NOMO-1 treated with DMSO at 0.1 percent for 48 hours (cell line): ENCODE data around the gene FTSJ3.

Source experiments
- DNase-seq: peaks from one replicate; lab custom pipeline; 2025; ENCODE audit not compliant: unreplicated experiment; lab: John Stamatoyannopoulos, UW

FTSJ3 gene

DNA sequence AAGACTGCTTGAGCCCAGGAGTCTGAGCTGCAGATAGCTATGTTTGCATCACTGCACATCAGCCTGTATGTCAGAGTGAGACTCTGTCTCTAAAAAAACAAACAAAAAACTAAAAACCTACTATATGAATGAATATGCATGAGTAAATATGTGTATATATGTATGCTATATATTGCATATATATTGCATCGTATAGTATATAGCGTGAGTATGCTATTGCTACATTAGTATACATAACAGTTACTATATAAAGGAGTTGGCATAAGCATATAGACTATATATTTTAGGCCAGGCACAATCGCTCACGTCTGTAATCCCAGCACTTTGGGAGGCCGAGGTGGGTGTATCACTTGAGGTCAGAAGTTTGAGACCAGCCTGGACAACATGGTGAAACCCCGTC is 37.4 kb downstream of the FTSJ3 start:
- DNase-seq: no peak

DNA sequence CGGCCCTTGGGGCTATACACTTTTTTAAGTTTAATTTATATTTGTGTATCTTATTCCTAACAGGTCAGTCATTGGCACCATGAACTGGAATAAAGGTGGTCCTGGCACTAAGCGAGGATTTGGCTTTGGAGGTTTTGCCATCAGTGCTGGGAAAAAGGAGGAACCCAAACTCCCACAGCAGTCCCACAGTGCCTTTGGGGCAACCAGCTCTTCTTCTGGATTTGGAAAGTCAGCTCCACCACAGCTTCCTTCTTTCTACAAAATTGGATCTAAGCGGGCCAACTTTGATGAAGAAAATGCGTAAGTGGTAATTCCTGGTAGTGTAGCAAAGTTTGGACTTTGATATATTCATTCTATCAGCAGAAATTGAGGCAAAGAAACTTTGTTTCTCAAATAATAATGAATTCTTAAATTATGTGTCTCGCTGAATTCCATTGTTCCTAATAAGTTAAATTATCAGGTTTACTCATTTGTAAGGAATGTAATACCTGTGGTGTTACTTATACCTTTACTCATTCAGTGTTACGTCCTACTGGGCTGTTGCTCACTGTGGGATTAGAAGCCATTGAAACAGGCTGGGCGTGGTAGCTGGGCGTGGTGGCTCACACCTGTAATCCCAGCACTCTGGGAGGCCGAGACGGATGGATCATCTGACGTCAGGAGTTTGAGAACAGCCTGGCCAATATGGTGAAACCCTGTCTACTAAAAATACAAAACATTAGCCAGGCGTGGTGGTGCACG is 40.3 kb downstream of the FTSJ3 start:
- no peak for DNase-seq

DNA sequence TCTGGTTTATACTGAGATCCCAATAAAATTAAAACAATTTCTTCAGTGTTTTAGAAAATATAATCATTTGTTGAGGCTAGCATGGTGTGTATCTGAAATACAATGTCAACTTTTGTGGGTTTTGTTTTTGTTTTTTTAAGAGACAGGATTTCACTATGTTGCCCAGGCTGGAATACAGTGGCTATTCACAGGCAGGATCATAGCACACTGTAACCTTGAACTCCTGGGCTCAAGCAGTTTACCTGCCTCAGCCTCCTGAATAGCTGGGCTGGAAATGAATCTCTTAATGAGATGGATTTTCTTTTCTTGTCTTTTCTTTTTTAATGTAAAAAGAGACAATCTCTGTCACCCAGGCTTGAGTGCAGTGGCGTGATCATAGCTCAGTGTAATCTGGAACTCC is 41.3 kb downstream of the FTSJ3 start:
- no peak for DNase-seq

DNA sequence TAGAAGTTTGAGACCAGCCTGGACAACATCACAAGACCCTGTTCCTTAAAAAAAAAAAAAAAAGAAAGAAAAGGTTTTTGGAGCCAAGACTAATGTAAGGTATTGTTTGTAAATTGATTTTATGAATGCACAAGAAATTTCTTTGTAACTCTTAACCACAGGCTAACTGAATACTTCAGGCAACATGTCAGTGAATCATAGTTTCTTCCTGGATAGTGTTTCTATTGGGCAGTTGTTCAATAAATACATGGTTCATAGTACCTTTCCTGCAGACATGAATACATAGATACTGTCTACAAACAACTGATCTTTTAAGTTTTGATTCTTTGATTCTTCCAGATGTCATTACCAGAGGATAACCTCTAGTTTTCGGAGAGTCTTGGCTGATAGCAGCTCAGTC is 41.9 kb downstream of the FTSJ3 start:
- no peak for DNase-seq

DNA sequence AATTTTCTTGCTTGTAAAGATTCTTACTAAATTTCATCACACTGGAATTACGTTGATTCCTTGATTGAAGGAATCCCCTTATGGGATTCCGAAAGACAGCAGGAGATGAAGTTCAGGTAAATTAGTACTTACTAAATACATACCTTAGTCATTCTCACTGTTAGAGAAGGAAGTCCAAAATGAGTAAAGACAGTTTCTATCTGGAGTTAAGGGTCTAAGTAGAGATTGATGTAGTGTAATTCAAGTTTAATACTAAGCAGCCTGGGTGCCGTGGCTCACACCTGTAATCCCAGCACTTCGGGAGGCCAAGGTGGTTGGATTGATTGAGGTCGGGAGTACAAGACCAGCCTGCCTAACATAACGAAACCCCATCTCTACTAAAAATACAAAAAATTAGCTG is 43.9 kb downstream of the FTSJ3 start:
- DNase-seq: no peak

DNA sequence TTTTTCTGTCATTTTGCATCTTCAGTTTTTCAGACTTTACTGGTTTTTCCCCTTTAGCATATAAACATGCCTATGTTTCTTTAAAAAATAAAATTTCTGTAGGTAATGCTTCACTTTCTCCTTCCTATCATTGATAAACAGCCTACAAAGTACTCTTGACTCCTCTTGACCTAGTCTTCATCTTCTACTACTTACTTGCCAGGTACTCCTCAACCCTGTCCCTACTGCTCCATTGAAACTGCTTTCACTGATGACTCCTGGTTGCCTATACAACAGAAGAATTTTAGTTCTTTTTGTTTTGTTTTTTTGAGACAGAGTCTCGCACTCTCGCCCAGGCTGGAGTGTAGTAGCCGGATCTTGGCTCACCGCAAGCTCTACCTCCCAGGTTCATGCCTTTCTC is 46.5 kb downstream of the FTSJ3 start:
- DNase-seq: no peak

DNA sequence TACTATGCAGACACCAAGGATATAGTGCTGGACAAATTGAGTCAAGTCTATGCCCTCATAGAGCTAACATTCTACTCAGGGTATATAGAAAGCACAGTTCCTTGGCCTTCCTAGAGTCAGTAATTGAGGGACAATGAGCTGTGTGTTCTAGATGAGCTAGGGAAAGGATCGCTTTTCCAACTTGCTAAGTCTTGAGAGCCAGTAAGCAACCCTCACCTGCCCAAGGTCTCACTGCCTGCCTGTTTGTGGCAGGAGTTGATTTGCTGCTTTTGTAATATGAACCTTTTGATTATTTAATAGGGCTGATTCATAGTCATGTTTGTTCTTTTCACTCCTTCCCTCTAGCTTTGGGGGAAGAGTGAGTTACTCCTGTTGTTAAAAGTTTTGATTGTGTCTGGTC is 47.0 kb downstream of the FTSJ3 start:
- no peak for DNase-seq

DNA sequence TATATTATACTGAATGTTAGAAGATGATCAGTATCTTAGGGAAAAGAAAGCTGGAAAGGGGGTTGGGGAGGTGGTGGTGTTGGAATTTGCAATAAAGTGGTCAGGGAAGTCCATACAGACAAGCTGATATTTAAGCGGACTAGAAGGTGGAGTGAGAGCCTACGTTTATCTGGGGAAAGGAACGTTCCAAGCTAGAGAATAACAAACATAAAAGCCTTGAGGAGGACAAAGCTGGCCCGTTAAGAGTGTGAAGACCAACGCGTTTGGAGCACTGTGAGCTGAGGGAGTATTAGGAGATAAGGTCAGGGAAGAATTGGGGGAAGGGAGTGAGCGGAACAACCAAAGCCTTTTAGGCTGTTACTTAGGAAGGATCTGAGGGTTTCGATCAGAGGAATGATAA is 52.0 kb downstream of the FTSJ3 start:
- DNase-seq: no peak

DNA sequence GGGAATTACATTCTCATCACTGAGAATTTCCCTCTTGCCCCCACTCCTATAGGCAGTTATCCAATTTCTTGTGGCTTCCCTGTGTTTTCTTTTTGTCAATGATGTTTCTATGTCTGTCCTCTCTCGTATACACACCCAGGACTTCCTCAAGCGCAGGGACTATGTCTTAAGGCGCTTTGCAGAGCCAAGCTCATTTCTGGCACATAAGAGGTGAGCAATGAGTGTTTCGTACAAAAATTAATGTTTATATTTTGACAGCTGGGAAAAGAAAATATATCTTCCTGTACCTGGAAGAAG is 52.5 kb downstream of the FTSJ3 start:
- peak; percentile 18 for DNase-seq

DNA sequence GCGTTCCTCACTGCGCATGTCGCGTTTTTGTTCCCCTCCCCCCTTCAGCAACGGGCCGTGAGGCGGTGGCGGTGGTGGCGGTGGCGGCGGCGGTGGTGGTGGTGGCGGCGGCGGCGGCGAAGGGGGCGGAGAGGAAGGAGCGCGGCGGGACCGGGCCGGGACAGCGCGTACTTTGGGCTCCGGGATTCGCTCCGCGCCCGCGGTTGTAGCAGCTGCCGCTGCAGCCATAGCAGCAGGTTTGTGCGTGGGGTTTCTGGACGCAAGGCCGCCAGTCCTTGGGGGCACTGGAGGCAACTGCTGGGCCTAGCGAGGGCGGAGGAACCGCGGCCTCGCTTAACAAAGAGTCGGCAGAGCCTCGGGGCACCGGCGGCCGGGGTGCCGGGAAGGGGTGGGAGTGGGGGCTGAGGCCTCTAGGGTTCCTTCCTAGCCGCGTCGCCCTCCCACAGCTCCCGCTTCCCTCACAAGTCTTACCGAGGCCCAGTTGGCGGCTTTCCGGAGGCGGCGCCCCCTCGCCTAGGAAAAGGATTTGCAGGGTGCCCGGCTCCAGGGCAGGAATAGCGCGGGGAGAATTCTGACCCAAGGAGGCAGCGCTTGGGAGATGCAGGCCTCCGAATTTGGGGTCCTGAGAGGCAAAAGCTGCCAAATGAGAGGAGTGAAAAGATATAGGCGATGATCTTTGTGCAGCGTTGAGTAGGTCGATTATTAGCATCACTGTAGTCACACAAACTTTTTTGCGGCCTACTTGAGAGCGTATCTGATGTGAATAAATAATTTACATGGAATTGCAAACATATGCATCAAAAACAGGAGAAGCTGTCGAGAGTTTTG is 53.1 kb downstream of the FTSJ3 start, which contains the start of gene DDX42:
Gene DDX42 (plus strand): TSS at position 30 of the 828 bp plus-strand sequence. CDS start 12,880 bp downstream, outside the sequence.
- peak; percentile 17 for DNase-seq

DNA sequence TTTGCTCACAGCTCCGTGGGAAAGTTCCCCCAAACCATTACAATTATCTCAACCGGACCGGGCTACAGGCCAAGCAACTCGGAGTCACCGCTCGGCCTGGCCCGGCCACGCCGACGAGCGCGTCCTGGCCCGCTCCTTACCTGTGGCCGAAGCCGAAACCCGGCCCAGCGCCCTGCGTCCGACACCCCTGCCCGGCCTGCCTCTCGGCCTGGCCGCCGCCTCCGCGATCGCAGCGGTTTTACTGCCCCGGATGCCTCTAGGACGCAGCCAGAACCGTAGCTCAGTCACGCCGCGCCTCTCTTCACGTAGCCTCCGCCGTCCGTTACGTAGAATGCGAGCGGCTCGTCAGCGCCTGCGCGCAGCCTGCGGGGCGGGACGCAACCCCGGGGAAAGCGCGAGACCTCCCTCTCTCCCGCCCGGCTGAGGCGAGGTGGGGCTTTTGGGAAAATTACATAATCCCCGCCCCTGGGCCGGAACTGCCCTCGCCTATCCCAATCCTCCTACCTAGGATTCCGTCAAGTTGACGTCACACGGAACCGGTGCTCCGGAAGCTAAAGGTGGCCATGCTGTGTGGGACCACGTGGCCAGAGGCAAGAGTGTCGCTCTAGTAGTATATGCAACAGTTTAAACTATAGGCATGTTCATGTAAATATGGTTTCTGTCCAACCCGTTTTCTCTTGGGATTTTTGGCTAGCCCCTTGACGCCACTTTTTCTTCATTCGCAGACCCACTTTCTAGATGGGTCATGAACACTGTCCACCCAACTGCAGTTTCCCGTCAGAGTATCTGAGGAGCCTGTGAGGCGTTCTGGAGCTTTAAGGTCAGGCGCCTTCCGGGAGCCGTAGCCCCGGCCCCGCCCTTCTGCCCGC is 54.0 kb downstream of the FTSJ3 start, which contains the start of gene CCDC47:
Gene CCDC47 (minus strand): TSS at position 326 of the 869 bp plus-strand sequence. CDS start 7,422 bp downstream, outside the sequence.
- DNase-seq: peak; percentile 96

DNA sequence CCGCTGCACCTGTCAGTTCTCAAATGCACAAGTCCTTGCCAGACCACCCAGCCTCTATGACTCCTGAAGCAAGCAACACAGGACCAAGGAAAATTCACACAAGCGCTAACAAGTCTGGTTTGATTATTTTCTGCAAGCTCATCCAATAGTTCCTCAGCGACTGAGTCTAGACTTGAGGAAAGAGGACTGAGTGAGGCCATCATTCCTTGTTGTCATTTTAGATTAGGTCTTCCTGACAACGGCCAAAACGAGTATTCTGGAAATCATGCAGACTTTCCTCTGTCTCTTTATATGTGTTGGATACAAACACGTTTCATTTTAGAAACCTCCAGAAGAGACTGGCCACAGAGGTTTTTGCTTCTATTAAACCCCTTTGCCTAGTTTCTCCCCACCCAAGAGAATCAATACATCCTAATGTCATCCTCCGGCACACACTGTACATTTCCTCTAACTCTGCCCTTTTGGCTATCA is 54.6 kb downstream of the FTSJ3 start:
- peak; percentile 26 for DNase-seq
